Astrocyte (in vitro differentiated cells and primary cell): ENCODE measurements around the gene CCL17. TPM values are rescaled to one million over a fixed set of nuclear protein-coding genes. Genes with fewer than 3 reads are reported as not detected.

Experiments
- DNase-seq: peaks from one replicate; pipeline ENCODE4 v3.0.0-alpha.2; 2010; ENCODE audit warnings: low read depth
- FAIRE-seq: peaks from 2 replicates; lab custom pipeline; 2011; peaks lifted over from hg19 to GRCh38; lab: Jason Lieb, UNC
- H2AFZ ChIP-seq: 2 replicates; pipeline ENCODE4 v1.6.0; 2012; ENCODE audit warnings: low read depth, low read length, inconsistent platforms
- H3K27ac ChIP-seq: 2 replicates; pipeline ENCODE4 v1.5.1; 2011; ENCODE audit warnings: low read depth, low read length, inconsistent platforms
- H3K27me3 ChIP-seq: 2 replicates; pipeline ENCODE4 v1.6.0; 2011; ENCODE audit warnings: low read length, inconsistent platforms; ENCODE audit not compliant: insufficient read depth
- H3K36me3 ChIP-seq: 2 replicates; pipeline ENCODE4 v1.5.1; 2011; ENCODE audit warnings: low read length, inconsistent platforms; ENCODE audit not compliant: insufficient read depth
- H3K4me1 ChIP-seq: 2 replicates; pipeline ENCODE4 v1.5.1; 2011; ENCODE audit warnings: low read length, inconsistent platforms; ENCODE audit not compliant: insufficient read depth
- H3K4me2 ChIP-seq: 2 replicates; pipeline ENCODE4 v1.6.0; 2012; ENCODE audit warnings: low read length, inconsistent platforms
- H3K4me3 ChIP-seq: 2 replicates; pipeline ENCODE4 v1.5.1; 2011; ENCODE audit warnings: low read depth, mild to moderate bottlenecking, low read length, inconsistent platforms; ENCODE audit not compliant: insufficient read depth
- H3K79me2 ChIP-seq: 2 replicates; pipeline ENCODE4 v1.6.0; 2012; ENCODE audit warnings: mild to moderate bottlenecking, low read length, inconsistent platforms; ENCODE audit not compliant: insufficient read depth
- H3K9ac ChIP-seq: 2 replicates; pipeline ENCODE4 v1.6.0; 2012; ENCODE audit warnings: mild to moderate bottlenecking, low read length, inconsistent platforms
- H3K9me3 ChIP-seq: 2 replicates; pipeline ENCODE4 v1.5.1; 2012; ENCODE audit warnings: low read depth, mild to moderate bottlenecking, low read length, inconsistent platforms; ENCODE audit not compliant: insufficient read depth
- H4K20me1 ChIP-seq: 2 replicates; pipeline ENCODE4 v1.6.0; 2012; ENCODE audit warnings: low read length, inconsistent platforms; ENCODE audit not compliant: insufficient read depth
- H3K27ac Mint-ChIP-seq: one replicate; pipeline ENCODE4 v1.8.0; 2021; ENCODE audit warnings: mild to moderate bottlenecking, mixed read lengths; ENCODE audit not compliant: unreplicated experiment
- H3K27me3 Mint-ChIP-seq: one replicate; pipeline ENCODE4 v1.8.0; 2021; ENCODE audit warnings: low read depth, mixed read lengths; ENCODE audit not compliant: unreplicated experiment
- H3K36me3 Mint-ChIP-seq: one replicate; pipeline ENCODE4 v1.8.0; 2021; ENCODE audit warnings: low read depth, mixed read lengths; ENCODE audit not compliant: unreplicated experiment
- H3K4me1 Mint-ChIP-seq: one replicate; pipeline ENCODE4 v1.8.0; 2021; ENCODE audit warnings: low read depth, mixed read lengths; ENCODE audit not compliant: unreplicated experiment
- H3K4me3 Mint-ChIP-seq: one replicate; pipeline ENCODE4 v1.8.0; 2021; ENCODE audit warnings: mild to moderate bottlenecking, moderate library complexity, mixed read lengths; ENCODE audit not compliant: unreplicated experiment
- H3K9me3 Mint-ChIP-seq: one replicate; pipeline ENCODE4 v1.8.0; 2021; ENCODE audit warnings: mild to moderate bottlenecking, mixed read lengths; ENCODE audit not compliant: unreplicated experiment
- EZH2 ChIP-seq: IDR thresholded peaks from 2 replicates; pipeline ENCODE4 v1.6.1; 2012; ENCODE audit warnings: mild to moderate bottlenecking, low read length, inconsistent platforms; ENCODE audit not compliant: insufficient read depth
- total RNA-seq: library from RNA; stranded (reverse); gene quantifications from 2 replicates; pipeline ENCODE4 v1.2.1, GENCODE V29; 2021
- TF ChIP-seq, protein P1 (sequence below): IDR thresholded peaks from 2 replicates; pipeline ENCODE4 v1.5.1; 2011; ENCODE audit warnings: low read depth, mild to moderate bottlenecking, inconsistent platforms, low read length, moderate library complexity; ENCODE audit not compliant: insufficient read depth

CCL17 gene
- total RNA-seq, 1 donor from 2014 or later: not detected

DNA sequence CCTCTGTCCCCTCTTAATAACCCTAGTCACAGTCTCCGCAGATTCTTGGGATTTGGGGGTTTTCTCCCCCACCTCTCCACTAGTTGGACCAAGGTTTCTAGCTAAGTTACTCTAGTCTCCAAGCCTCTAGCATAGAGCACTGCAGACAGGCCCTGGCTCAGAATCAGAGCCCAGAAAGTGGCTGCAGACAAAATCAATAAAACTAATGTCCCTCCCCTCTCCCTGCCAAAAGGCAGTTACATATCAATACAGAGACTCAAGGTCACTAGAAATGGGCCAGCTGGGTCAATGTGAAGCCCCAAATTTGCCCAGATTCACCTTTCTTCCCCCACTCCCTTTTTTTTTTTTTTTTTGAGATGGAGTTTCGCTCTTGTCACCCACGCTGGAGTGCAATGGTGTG, 40.4 kb upstream of the CCL17 start:
- H3K36me3 ChIP-seq: no peaks in the 10 kb centered on the region
- peaks cover 16% of the 10 kb centered on the region for H3K27me3 ChIP-seq
- no peak for TF ChIP-seq EZH2
- TF ChIP-seq, protein P1, sequence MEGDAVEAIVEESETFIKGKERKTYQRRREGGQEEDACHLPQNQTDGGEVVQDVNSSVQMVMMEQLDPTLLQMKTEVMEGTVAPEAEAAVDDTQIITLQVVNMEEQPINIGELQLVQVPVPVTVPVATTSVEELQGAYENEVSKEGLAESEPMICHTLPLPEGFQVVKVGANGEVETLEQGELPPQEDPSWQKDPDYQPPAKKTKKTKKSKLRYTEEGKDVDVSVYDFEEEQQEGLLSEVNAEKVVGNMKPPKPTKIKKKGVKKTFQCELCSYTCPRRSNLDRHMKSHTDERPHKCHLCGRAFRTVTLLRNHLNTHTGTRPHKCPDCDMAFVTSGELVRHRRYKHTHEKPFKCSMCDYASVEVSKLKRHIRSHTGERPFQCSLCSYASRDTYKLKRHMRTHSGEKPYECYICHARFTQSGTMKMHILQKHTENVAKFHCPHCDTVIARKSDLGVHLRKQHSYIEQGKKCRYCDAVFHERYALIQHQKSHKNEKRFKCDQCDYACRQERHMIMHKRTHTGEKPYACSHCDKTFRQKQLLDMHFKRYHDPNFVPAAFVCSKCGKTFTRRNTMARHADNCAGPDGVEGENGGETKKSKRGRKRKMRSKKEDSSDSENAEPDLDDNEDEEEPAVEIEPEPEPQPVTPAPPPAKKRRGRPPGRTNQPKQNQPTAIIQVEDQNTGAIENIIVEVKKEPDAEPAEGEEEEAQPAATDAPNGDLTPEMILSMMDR: no peak
- Mint-ChIP-seq H3K27ac (no peak overlapping the region), H3K4me3 (no peak overlapping the region), H3K36me3 (no peaks in the 10 kb centered on the region), H3K4me1 (no peaks in the 10 kb centered on the region), H3K27me3 (peaks cover 27% of the 10 kb centered on the region), H3K9me3 (no peaks in the 10 kb centered on the region)
- FAIRE-seq (no peak), DNase-seq (no peak)
- H2AFZ ChIP-seq: no peak overlapping the region
- H3K9me3 ChIP-seq: no peaks in the 10 kb centered on the region
- H3K4me1 ChIP-seq: no peaks in the 10 kb centered on the region
- no peak overlapping the region for H3K27ac ChIP-seq
- H3K9ac ChIP-seq: no peak overlapping the region
- no peak overlapping the region for H3K4me3 ChIP-seq
- H4K20me1 ChIP-seq: no peaks in the 10 kb centered on the region
- H3K79me2 ChIP-seq: no peaks in the 10 kb centered on the region
- H3K4me2 ChIP-seq: no peak overlapping the region

DNA sequence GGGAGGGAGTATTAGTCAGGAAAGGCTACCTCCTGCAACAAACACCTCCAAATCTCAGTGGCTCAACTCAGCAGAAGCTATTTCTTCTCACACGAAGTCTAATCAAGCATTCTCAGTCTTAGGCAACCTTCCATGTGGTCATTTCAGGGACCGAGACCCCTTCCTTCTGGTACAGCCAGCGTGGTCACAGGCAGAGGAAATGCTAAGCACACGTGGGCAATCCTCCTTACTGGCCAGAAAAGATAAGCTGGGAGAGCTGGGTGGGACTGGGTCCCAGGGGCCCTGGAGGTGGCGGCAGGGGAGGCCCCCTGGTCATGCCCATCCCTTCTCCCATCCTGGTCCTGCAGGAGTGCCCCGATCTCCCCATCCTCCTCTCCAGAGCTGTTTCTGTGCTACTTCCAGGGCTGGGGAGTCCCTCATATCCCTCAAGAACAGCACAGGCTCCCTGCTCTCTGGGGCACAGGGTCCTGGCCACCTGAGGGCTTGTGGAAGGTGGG, 38.0 kb upstream of the CCL17 start:
- no peaks in the 10 kb centered on the region for H3K9me3 ChIP-seq

More for the DNA sequence above, 38.0 kb upstream of the CCL17 start:
- Mint-ChIP-seq H3K36me3 (no peaks in the 10 kb centered on the region), H3K9me3 (no peaks in the 10 kb centered on the region), H3K4me3 (no peak overlapping the region), H3K27me3 (peaks cover 26% of the 10 kb centered on the region), H3K4me1 (no peaks in the 10 kb centered on the region), H3K27ac (no peak overlapping the region)
- no peak overlapping the region for H2AFZ ChIP-seq
- no peak overlapping the region for H3K27ac ChIP-seq
- no peaks in the 10 kb centered on the region for H4K20me1 ChIP-seq
- no peaks in the 10 kb centered on the region for H3K79me2 ChIP-seq
- no peaks in the 10 kb centered on the region for H3K36me3 ChIP-seq
- H3K27me3 ChIP-seq: peaks cover 13% of the 10 kb centered on the region
- no peak overlapping the region for H3K9ac ChIP-seq
- no peaks in the 10 kb centered on the region for H3K4me1 ChIP-seq
- no peak overlapping the region for H3K4me2 ChIP-seq
- TF ChIP-seq EZH2: no peak
- TF ChIP-seq, protein P1: no peak
- no peak overlapping the region for H3K4me3 ChIP-seq
- FAIRE-seq (no peak), DNase-seq (no peak)
